GM12872 (cell line): Measurements from ENCODE around the gene FLNB.

ENCODE experiments used
- TF ChIP-seq, protein P1 (sequence below): IDR thresholded peaks from 3 replicates; pipeline ENCODE4 v1.5.1; 2011; ENCODE audit warnings: low read depth, mild to moderate bottlenecking, low read length, moderate library complexity; ENCODE audit not compliant: insufficient read depth

The FLNB gene

DNA sequence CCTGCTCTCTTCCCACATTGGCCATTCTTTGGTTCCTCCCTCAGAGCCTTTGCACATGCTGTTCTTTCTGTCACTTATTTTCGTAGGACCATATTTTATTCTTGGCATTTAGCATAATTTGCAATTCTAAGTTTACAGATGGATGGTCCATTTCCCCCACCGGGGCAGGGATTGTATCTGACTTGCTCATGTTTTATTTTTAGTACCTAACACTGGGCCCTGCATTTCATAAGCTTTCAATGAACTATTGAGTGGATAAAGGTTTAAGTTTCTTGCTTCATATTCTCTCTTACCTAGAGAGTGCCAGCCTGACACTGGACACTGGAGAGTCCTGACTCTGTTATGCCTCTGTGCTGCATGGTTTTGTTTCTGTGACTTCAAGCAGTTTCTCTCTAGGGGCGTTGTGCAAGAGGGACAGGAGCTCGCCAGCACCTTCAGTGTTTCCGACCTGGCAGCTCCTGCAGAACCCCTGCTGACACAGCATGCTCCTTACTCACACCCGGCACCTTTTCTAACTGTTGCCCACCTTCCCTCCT lies 87.4 kb downstream of the FLNB start:
- TF ChIP-seq, protein P1, sequence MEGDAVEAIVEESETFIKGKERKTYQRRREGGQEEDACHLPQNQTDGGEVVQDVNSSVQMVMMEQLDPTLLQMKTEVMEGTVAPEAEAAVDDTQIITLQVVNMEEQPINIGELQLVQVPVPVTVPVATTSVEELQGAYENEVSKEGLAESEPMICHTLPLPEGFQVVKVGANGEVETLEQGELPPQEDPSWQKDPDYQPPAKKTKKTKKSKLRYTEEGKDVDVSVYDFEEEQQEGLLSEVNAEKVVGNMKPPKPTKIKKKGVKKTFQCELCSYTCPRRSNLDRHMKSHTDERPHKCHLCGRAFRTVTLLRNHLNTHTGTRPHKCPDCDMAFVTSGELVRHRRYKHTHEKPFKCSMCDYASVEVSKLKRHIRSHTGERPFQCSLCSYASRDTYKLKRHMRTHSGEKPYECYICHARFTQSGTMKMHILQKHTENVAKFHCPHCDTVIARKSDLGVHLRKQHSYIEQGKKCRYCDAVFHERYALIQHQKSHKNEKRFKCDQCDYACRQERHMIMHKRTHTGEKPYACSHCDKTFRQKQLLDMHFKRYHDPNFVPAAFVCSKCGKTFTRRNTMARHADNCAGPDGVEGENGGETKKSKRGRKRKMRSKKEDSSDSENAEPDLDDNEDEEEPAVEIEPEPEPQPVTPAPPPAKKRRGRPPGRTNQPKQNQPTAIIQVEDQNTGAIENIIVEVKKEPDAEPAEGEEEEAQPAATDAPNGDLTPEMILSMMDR, result no peak

DNA sequence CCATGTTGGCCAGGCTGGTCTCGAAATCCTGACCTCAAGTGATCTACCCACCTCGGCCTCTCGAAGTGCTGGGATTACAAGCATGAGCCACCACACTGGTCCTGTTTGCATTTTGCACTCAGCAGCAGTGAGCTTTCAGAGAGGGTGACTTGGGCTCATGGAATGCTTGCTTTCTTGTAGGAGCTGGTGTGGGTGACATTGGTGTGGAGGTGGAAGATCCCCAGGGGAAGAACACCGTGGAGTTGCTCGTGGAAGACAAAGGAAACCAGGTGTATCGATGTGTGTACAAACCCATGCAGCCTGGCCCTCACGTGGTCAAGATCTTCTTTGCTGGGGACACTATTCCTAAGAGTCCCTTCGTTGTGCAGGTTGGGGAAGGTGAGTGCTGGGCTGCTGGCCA lies 90.3 kb downstream of the FLNB start:
- TF ChIP-seq, protein P1, result no peak

DNA sequence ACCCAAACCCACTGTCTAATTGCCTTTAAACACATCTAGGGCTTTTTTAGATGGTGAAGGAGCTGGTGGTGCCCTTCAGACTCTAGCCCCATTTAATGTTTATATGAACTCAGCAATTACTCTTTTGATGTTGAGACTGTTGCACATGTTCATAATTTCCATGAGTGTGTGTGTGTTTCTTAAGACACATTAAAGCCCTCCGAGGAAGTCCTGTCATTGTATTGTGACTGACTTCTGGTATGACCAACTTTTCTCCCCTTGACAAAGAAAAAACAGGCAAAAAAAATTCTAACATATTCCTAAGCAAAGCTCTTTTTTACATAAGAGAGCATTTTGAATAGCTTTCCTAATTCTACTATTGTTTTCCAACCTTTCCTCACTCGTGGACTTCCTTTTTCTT lies 91.6 kb downstream of the FLNB start:
- TF ChIP-seq, protein P1, result no peak

DNA sequence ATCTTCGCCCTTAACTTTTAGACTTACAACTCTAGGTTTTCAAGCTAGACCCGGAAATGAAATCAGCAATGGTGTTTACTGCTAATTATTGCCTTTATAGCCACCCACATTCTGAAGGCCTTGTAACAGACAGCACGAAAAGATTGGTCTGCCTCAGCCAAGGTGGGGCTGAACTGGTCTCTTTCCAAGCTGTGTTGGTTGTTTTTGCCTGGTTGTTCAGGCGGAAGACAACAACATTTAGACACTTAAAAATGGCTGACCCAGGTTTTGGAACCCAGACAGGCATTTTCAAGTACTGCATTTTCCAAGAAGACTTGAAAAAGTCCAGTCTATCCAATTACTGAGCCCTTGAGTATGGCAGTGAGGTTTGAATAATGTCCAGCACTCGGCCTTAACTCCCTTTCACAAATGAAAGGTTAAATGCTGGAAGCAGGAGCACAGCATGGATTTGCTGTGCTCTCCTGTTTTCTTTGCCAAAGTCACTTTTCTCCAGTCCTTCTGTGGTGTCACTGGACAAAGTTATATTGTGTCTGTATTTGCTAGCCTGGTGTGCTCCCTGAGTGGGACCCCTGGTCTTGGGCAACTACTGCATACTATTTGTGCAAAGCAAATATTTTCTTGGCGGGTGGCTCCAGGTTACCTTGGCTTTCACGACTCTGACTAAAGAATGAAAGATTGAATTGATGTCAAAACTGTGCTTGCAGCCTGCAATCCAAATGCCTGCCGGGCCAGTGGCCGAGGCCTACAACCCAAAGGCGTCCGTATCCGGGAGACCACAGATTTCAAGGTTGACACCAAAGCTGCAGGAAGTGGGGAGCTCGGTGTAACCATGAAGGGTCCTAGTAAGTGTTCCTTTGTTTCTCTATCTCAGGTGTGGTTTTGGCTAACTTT lies 93.5 kb downstream of the FLNB start:
- TF ChIP-seq, protein P1, result no peak

DNA sequence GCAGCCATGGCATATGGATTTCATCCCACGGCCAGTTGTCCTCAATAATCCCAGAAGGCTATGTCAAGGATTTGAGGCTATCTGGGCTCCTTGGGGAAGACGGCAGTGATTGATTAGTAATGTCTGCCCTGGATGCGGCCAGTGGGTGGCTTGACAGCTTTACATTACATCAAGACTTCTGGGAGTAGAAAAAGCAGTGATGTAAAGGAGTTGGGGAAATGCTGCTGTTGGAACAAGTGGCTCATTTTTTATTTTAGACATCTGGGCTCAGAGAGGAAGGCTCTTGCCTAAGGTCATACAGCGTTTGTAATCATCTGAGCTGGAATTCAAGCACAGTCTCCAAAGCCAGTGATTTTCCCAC lies 94.1 kb downstream of the FLNB start:
- TF ChIP-seq, protein P1, result no peak

DNA sequence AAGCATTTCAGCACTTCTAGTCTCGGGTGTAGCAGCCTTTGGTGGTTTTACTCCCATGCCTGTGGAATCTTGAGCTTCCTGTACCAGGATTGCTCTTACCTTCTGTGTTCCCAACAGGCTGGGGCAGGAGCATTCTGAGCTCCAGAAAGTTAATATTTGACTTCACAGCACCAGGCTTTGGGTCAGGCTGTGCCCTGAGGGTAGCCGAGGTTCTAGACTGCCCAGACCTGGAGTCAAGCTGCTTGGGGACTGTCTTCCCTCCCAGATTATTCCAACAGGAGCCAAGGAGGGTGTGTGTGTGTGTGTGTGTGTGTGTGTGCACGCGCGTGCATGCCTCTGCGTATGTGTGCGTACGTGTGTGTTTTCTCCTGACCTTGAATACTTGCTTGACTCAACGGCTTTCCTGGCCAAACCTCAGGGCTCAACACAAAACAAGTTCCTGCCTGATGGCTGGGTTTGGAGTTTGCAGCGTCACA lies 94.8 kb downstream of the FLNB start:
- TF ChIP-seq, protein P1, result no peak

DNA sequence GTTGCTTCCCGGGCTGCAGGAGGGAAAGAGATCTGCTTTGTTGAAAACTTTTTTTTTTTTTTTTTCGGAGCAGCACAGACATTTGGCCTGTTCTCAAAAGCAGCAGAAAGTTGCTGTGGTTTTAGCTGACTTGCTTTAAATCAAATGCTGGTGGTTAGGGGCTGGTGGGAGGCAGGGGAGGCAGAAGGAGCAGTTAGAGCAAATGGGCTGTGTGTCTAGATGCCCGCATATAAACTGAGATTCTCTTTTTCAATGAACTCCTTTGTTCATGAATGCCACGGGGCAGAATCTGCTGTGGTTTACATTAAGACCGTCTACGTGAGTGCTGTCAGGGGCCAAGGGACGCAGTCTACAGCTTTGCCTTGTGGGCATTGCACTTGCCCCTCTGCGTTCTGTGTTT lies 95.9 kb downstream of the FLNB start:
- TF ChIP-seq, protein P1, result no peak
